ENCODE data around the gene EFHC2. TPM values are rescaled to one million over a fixed set of nuclear protein-coding genes. Genes with fewer than 3 reads are reported as not detected.

Gene EFHC2
- total and polyA plus RNA-seq, 5 donors from 2014 or later, result 0.14 to 1.1 (median 0.47) TPM

DNA sequence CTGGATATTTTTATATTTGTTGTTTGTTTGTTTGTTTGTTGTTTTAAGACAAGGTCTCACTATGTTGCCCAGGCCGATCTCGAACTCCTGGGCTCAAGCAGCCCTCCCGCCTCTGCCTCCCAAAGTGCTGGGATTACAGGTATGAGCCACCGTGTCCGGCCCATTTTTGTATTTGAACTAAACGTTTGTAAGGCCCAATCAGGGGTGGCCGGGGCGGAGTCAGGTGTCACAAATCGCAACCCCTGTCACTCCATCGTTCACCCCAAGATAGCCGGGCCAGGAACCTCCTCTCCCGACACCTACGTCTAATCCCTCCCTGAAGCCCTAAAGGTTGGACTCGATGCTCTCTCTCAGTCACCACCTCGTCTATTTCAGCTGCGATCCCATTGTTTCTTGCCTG, 722 bp upstream of the EFHC2 start:
- peak overlapping the region; percentile 68 for H3K27ac ChIP-seq (ENCODE audit: insufficient read depth, low read length, poor library complexity, severe bottlenecking)
- H3K27me3 Mint-ChIP-seq, result peaks cover 9% of the 10 kb centered on the region

DNA sequence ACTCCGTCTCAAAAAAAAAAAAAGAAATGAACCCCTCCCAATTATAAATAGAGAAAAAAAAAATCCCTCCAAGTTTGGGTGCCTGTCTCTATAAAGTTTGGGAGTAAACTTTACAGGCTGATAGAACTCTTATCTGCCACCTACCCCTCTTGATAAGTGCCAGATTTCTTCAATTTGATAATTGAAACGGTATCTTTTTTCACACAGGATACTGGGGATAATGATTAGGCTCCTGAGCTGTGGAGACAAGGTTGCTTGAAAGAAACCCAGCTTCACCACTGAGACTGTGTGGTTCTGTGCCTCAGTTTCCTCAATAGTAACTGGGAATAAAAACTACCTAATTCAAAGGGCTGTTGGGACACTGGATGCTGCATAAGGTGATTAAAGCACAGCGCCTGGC, 606 bp downstream of the EFHC2 start:
- Mint-ChIP-seq H3K27ac (peak overlapping the region in 2 of 3 donors; percentile 87 to 92), H3K4me3 (peak overlapping the region; percentile 76 to 90 (median 84)), H3K27me3 (peaks cover 9% of the 10 kb centered on the region), H3K4me1 (peaks cover 5 to 19% (median 10%) of the 10 kb centered on the region in 4 donors), H3K36me3 (no peaks in the 10 kb centered on the region), H3K9me3 (peaks cover 0 to 4% (median 0%) of the 10 kb centered on the region in 7 donors)
- Histone ChIP-seq H3K9me3 (ENCODE audit: control insufficient read depth in 2 of 2, low read length in 2 of 2) (no peaks in the 10 kb centered on the region), H3K4me3 (ENCODE audit: low read depth, low read length) (peak overlapping the region; percentile 10), H3K36me3 (ENCODE audit: control insufficient read depth, insufficient read depth, low read length) (no peaks in the 10 kb centered on the region), H3K27me3 (ENCODE audit: control insufficient read depth, insufficient read depth, low read length) (no peaks in the 10 kb centered on the region), H3K27ac (ENCODE audit: insufficient read depth, low read length, poor library complexity, severe bottlenecking) (peak overlapping the region; percentile 68), H3K4me1 (ENCODE audit: control insufficient read depth, insufficient read depth, low read length, poor library complexity, severe bottlenecking) (peaks cover 15% of the 10 kb centered on the region)
- ATAC-seq (ENCODE audit: low read depth in 2 of 2) (no peak), DNase-seq (no peak)

More for the DNA sequence above, 722 bp upstream of the EFHC2 start:
- peak; percentile 42 to 73 (median 59) for DNase-seq
- ATAC-seq (ENCODE audit: low read depth in 2 of 2), result peak; percentile 80 to 84
- Histone ChIP-seq H3K9me3 (ENCODE audit: control insufficient read depth in 2 of 2, low read length in 2 of 2) (no peaks in the 10 kb centered on the region), H3K36me3 (ENCODE audit: control insufficient read depth, insufficient read depth, low read length) (no peaks in the 10 kb centered on the region), H3K27me3 (ENCODE audit: control insufficient read depth, insufficient read depth, low read length) (no peaks in the 10 kb centered on the region), H3K4me1 (ENCODE audit: control insufficient read depth, insufficient read depth, low read length, poor library complexity, severe bottlenecking) (peaks cover 15% of the 10 kb centered on the region), H3K4me3 (ENCODE audit: low read depth, low read length) (peak overlapping the region; percentile 75)
- Mint-ChIP-seq H3K4me3 (peak overlapping the region; percentile 76 to 94 (median 90)), H3K9me3 (peaks cover 0 to 4% (median 0%) of the 10 kb centered on the region in 7 donors), H3K36me3 (no peaks in the 10 kb centered on the region), H3K4me1 (peaks cover 5 to 19% (median 10%) of the 10 kb centered on the region in 4 donors), H3K27ac (peak overlapping the region; percentile 87 to 92 (median 91))

DNA sequence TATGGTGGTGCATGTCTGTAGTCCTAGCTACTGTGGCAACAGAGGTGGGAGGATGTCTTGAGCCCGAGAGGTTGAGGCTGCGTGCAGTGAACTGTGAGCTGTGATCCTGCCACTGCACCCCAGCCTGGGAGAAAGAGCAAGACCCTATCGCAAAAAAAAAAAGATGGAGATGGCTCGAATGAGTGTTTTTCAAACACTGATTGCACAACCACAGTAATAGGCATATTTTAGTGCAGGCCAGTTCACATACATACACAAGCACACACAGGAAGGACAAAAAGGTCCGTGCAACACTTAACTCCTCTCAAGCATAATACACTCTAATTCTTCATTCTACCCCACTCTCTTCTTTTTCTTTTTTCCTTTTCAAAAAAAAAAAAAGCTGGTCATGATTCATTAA, 5.1 kb downstream of the EFHC2 start:
- no peak overlapping the region for H3K4me3 ChIP-seq (ENCODE audit: low read depth, low read length)
- Mint-ChIP-seq H3K4me3 (no peak overlapping the region), H3K27me3 (no peaks in the 10 kb centered on the region), H3K36me3 (no peaks in the 10 kb centered on the region), H3K27ac (no peak overlapping the region), H3K9me3 (no peaks in the 10 kb centered on the region), H3K4me1 (peaks cover 0 to 3% (median 0%) of the 10 kb centered on the region in 4 donors)
- peaks cover 6% of the 10 kb centered on the region for H3K4me1 ChIP-seq (ENCODE audit: control insufficient read depth, insufficient read depth, low read length, poor library complexity, severe bottlenecking)
- no peak for DNase-seq
- H3K36me3 ChIP-seq (ENCODE audit: control insufficient read depth, insufficient read depth, low read length), result no peaks in the 10 kb centered on the region
- no peak for ATAC-seq (ENCODE audit: low read depth in 2 of 2)
- no peak overlapping the region for H3K27ac ChIP-seq (ENCODE audit: insufficient read depth, low read length, poor library complexity, severe bottlenecking)
- no peaks in the 10 kb centered on the region for H3K9me3 ChIP-seq (ENCODE audit: control insufficient read depth in 2 of 2, low read length in 2 of 2)
- no peaks in the 10 kb centered on the region for H3K27me3 ChIP-seq (ENCODE audit: control insufficient read depth, insufficient read depth, low read length)

DNA sequence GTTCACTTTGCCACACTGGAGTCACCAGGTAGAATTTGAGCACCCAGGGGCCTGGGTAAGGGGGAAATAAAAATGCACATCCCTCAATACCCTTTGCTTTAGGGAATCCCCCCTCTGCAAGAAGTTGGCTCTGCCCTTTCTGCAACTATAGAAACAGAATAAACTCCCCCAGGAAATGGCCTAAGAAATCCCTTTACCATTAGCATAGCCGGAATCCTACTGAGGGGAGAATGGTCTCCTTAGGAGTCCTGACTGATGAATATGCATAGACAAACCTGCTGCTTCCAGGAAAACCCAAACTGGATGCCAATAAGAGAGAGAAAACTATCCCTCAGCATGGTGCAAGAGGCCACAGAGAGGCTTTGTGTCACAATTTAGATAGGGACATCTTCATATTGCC, 11.0 kb downstream of the EFHC2 start:
- Mint-ChIP-seq H3K9me3 (peaks cover 0 to 1% (median 0%) of the 10 kb centered on the region in 7 donors), H3K4me3 (no peak overlapping the region), H3K27me3 (no peaks in the 10 kb centered on the region), H3K36me3 (no peaks in the 10 kb centered on the region), H3K4me1 (peaks cover 0 to 17% (median 2%) of the 10 kb centered on the region in 4 donors), H3K27ac (no peak overlapping the region)
- Histone ChIP-seq H3K9me3 (ENCODE audit: control insufficient read depth in 2 of 2, low read length in 2 of 2) (no peaks in the 10 kb centered on the region), H3K4me3 (ENCODE audit: low read depth, low read length) (no peak overlapping the region), H3K27me3 (ENCODE audit: control insufficient read depth, insufficient read depth, low read length) (no peaks in the 10 kb centered on the region), H3K4me1 (ENCODE audit: control insufficient read depth, insufficient read depth, low read length, poor library complexity, severe bottlenecking) (no peaks in the 10 kb centered on the region), H3K36me3 (ENCODE audit: control insufficient read depth, insufficient read depth, low read length) (no peaks in the 10 kb centered on the region), H3K27ac (ENCODE audit: insufficient read depth, low read length, poor library complexity, severe bottlenecking) (no peak overlapping the region)
- DNase-seq (no peak), ATAC-seq (ENCODE audit: low read depth in 2 of 2) (no peak)

DNA sequence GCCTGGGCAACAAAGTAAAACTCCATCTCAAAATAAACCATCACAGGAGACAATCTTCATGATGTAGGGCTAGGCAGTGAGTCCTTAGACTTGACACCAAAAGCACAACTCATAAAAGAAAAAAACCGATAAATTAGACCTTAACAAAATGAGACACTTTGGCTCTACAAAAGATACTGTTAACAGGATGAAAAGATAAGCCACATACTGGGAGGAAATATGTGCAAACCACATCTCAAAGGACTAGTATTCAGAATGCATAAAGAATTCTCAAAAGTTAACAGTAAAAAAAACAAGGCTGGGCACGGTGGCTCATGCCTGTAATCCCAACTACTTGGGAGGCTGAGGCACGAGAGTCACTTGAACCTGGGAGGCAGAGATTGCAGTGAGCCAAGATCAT, 13.2 kb downstream of the EFHC2 start:
- H3K4me3 ChIP-seq (ENCODE audit: low read depth, low read length), result no peak overlapping the region
- peaks cover 0 to 1% (median 0%) of the 10 kb centered on the region in 7 donors for H3K9me3 Mint-ChIP-seq
- no peaks in the 10 kb centered on the region for H3K9me3 ChIP-seq (ENCODE audit: control insufficient read depth in 2 of 2, low read length in 2 of 2)
- H3K27ac ChIP-seq (ENCODE audit: insufficient read depth, low read length, poor library complexity, severe bottlenecking), result no peak overlapping the region
- H3K4me1 ChIP-seq (ENCODE audit: control insufficient read depth, insufficient read depth, low read length, poor library complexity, severe bottlenecking), result no peaks in the 10 kb centered on the region
- no peak overlapping the region for H3K27ac Mint-ChIP-seq
- peaks cover 0 to 17% (median 2%) of the 10 kb centered on the region in 4 donors for H3K4me1 Mint-ChIP-seq
- H3K27me3 Mint-ChIP-seq, result peaks cover 5% of the 10 kb centered on the region
- H3K36me3 ChIP-seq (ENCODE audit: control insufficient read depth, insufficient read depth, low read length), result no peaks in the 10 kb centered on the region
- H3K4me3 Mint-ChIP-seq, result peak overlapping the region in 1 of 4 donors; percentile 42
- no peak for ATAC-seq (ENCODE audit: low read depth in 2 of 2)
- H3K36me3 Mint-ChIP-seq, result no peaks in the 10 kb centered on the region
- H3K27me3 ChIP-seq (ENCODE audit: control insufficient read depth, insufficient read depth, low read length), result no peaks in the 10 kb centered on the region
- DNase-seq, result no peak

DNA sequence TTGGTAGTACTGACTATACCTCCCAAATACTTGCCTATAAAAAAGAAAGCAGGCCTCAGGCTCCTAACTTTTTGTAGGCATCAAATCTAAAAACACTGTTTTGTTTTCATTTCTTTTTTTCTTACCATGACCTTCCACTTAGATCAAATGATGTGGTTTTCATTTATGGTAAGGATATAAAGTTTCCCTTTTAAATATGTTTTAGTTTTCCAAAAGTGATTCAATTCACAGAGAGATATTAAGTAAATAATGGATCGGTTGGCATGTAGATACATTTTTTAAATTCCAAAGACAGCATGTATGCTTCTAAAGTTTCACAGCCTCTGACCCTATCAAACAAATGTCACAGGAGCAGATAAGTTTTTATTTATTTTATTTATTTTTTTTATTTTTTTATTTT, 23.9 kb downstream of the EFHC2 start:
- no peak overlapping the region for H3K4me3 ChIP-seq (ENCODE audit: low read depth, low read length)
- Mint-ChIP-seq H3K27me3 (no peaks in the 10 kb centered on the region), H3K9me3 (peaks cover 0 to 2% (median 0%) of the 10 kb centered on the region in 7 donors), H3K4me1 (peaks cover 0 to 2% (median under 1%) of the 10 kb centered on the region in 4 donors), H3K27ac (no peak overlapping the region), H3K36me3 (no peaks in the 10 kb centered on the region), H3K4me3 (no peak overlapping the region)
- no peak overlapping the region for H3K27ac ChIP-seq (ENCODE audit: insufficient read depth, low read length, poor library complexity, severe bottlenecking)
- ATAC-seq (ENCODE audit: low read depth in 2 of 2) (no peak), DNase-seq (no peak)
- H3K9me3 ChIP-seq (ENCODE audit: control insufficient read depth in 2 of 2, low read length in 2 of 2), result no peaks in the 10 kb centered on the region
- no peaks in the 10 kb centered on the region for H3K4me1 ChIP-seq (ENCODE audit: control insufficient read depth, insufficient read depth, low read length, poor library complexity, severe bottlenecking)
- H3K36me3 ChIP-seq (ENCODE audit: control insufficient read depth, insufficient read depth, low read length), result no peaks in the 10 kb centered on the region
- H3K27me3 ChIP-seq (ENCODE audit: control insufficient read depth, insufficient read depth, low read length), result no peaks in the 10 kb centered on the region

DNA sequence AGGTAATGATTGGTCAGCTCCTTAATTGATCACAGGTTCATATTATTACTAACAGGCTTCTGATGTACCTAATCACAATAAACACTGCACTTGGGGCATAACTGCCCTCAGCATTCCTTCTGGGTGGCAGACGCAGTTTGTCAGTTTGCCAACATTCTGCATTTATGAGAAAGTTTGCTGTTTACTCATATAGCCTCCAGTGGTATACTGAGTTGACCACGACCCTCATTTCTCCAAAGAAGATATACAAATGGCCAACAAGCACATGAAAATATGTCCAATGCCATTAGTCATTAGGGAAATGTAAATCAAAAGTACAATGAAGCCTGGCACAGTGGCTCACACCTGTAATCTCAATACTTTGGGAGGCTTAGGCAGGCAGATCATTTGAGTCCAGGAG, 26.3 kb downstream of the EFHC2 start:
- Mint-ChIP-seq H3K27ac (no peak overlapping the region), H3K27me3 (no peaks in the 10 kb centered on the region), H3K4me3 (no peak overlapping the region), H3K4me1 (peaks cover 0 to 9% (median 3%) of the 10 kb centered on the region in 4 donors), H3K36me3 (no peaks in the 10 kb centered on the region), H3K9me3 (peaks cover 0 to 1% (median 0%) of the 10 kb centered on the region in 7 donors)
- ATAC-seq (ENCODE audit: low read depth in 2 of 2) (no peak), DNase-seq (no peak)
- Histone ChIP-seq H3K9me3 (ENCODE audit: control insufficient read depth in 2 of 2, low read length in 2 of 2) (no peaks in the 10 kb centered on the region), H3K27me3 (ENCODE audit: control insufficient read depth, insufficient read depth, low read length) (no peaks in the 10 kb centered on the region), H3K4me1 (ENCODE audit: control insufficient read depth, insufficient read depth, low read length, poor library complexity, severe bottlenecking) (peaks cover 4% of the 10 kb centered on the region), H3K27ac (ENCODE audit: insufficient read depth, low read length, poor library complexity, severe bottlenecking) (no peak overlapping the region), H3K4me3 (ENCODE audit: low read depth, low read length) (no peak overlapping the region), H3K36me3 (ENCODE audit: control insufficient read depth, insufficient read depth, low read length) (no peaks in the 10 kb centered on the region)

DNA sequence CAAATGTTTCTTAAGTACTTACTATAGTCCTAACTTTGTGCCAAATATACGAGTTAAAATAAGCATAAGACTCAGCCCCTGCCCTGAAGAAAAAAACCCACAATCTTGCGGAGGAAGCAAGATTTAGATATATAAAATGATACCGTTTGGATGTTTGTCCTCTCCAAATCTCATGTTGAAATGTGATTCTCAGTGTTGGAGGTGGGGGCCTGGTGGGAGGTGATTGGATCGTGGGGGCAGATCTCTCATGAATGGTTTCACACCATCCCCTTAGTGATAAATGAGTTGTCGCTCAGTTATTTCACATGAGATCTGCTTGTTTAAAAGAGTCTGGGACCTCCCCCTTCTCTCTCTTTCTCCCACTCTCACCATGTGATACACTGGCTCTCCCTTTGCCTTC, 28.7 kb downstream of the EFHC2 start:
- H3K4me1 Mint-ChIP-seq, result peaks cover 0 to 9% (median 3%) of the 10 kb centered on the region in 4 donors
- H3K9me3 Mint-ChIP-seq, result peaks cover 0 to 1% (median 0%) of the 10 kb centered on the region in 7 donors
- no peak overlapping the region for H3K4me3 Mint-ChIP-seq
- Histone ChIP-seq H3K27me3 (ENCODE audit: control insufficient read depth, insufficient read depth, low read length) (no peaks in the 10 kb centered on the region), H3K4me1 (ENCODE audit: control insufficient read depth, insufficient read depth, low read length, poor library complexity, severe bottlenecking) (peaks cover 4% of the 10 kb centered on the region), H3K9me3 (ENCODE audit: control insufficient read depth in 2 of 2, low read length in 2 of 2) (no peaks in the 10 kb centered on the region), H3K27ac (ENCODE audit: insufficient read depth, low read length, poor library complexity, severe bottlenecking) (no peak overlapping the region), H3K36me3 (ENCODE audit: control insufficient read depth, insufficient read depth, low read length) (no peaks in the 10 kb centered on the region), H3K4me3 (ENCODE audit: low read depth, low read length) (no peak overlapping the region)
- no peaks in the 10 kb centered on the region for H3K36me3 Mint-ChIP-seq
- H3K27ac Mint-ChIP-seq, result peak overlapping the region in 1 of 3 donors; percentile 28
- no peak for DNase-seq
- no peak for ATAC-seq (ENCODE audit: low read depth in 2 of 2)
- no peaks in the 10 kb centered on the region for H3K27me3 Mint-ChIP-seq

All from CD4-positive, CD25-positive, alpha-beta regulatory T cell (primary cell).